IPS-18c (cell line): Measurements from ENCODE around the gene FBRS.
"Not testable (repeated sequence)": the region's sequence is repeated elsewhere in the genome, so short reads cannot be mapped to it uniquely, and the experiment has no call there.

Experiments used
- H3K4me3 ChIP-seq: 2 replicates; pipeline ENCODE4 v1.7.0; 2013; ENCODE audit warnings: low read depth, mild to moderate bottlenecking, low read length, moderate library complexity; ENCODE audit not compliant: insufficient read depth
- H3K9me3 ChIP-seq: one replicate; pipeline ENCODE4 v1.6.1; 2013; ENCODE audit warnings: mild to moderate bottlenecking, low read length, moderate library complexity; ENCODE audit not compliant: control insufficient read depth, insufficient read depth

FBRS gene

GRCh38 chr16:30636599-30636998 lies 21.6 kb upstream of the FBRS start:
- Histone ChIP-seq H3K4me3 (no peak overlapping the region), H3K9me3 (peaks cover 2% of the 10 kb centered on the region)

- not testable (repeated sequence) for H3K4me3 ChIP-seq, H3K9me3 ChIP-seq
These were observed 21.1 kb upstream of the FBRS start for GRCh38 chr16:30637139-30637538.

- Histone ChIP-seq H3K4me3 (no peak overlapping the region), H3K9me3 (peaks cover 2% of the 10 kb centered on the region)
These were observed 20.3 kb upstream of the FBRS start for GRCh38 chr16:30637944-30638343.

GRCh38 chr16:30641378-30641982 lies 16.8 kb upstream of the FBRS start:
- Histone ChIP-seq H3K4me3 (no peak overlapping the region), H3K9me3 (peaks cover under 1% of the 10 kb centered on the region)

GRCh38 chr16:30644334-30644830 lies 13.8 kb upstream of the FBRS start:
- Histone ChIP-seq H3K4me3 (no peak overlapping the region), H3K9me3 (no peaks in the 10 kb centered on the region)

- Histone ChIP-seq H3K9me3 (no peaks in the 10 kb centered on the region), H3K4me3 (no peak overlapping the region)
These were observed 12.5 kb upstream of the FBRS start for GRCh38 chr16:30645727-30646126.

- no peaks in the 10 kb centered on the region for H3K9me3 ChIP-seq
- no peak overlapping the region for H3K4me3 ChIP-seq
These were observed 11.0 kb upstream of the FBRS start for GRCh38 chr16:30647274-30647571.

GRCh38 chr16:30649725-30650368 lies 8.4 kb upstream of the FBRS start:
- Histone ChIP-seq H3K9me3 (no peaks in the 10 kb centered on the region), H3K4me3 (peak overlapping the region; percentile 22; the same call in 1 of the 2 replicates)

- Histone ChIP-seq H3K4me3 (peak within 1 kb of the TSS; percentile 66), H3K9me3 (no peaks in the 10 kb centered on the region)
These were observed 7.7 kb upstream of the FBRS start, which contains the start of gene PRR14 for GRCh38 chr16:30650369-30651123. Gene PRR14 (plus strand): TSS chr16:30650960. CDS start chr16:30651646, 686 bp downstream.

GRCh38 chr16:30651124-30652004 lies 6.9 kb upstream of the FBRS start:
- Histone ChIP-seq H3K9me3 (no peaks in the 10 kb centered on the region), H3K4me3 (peak overlapping the region; percentile 66)

- Histone ChIP-seq H3K9me3 (no peaks in the 10 kb centered on the region), H3K4me3 (peak overlapping the region; percentile 66)
These were observed 6.3 kb upstream of the FBRS start for GRCh38 chr16:30652005-30652296.

- H3K9me3 ChIP-seq = no peaks in the 10 kb centered on the region
- H3K4me3 ChIP-seq = no peak overlapping the region
These were observed 5.5 kb upstream of the FBRS start for GRCh38 chr16:30652718-30653117.

GRCh38 chr16:30654856-30655255 lies 3.4 kb upstream of the FBRS start:
- H3K4me3 ChIP-seq = no peak overlapping the region
- H3K9me3 ChIP-seq = no peaks in the 10 kb centered on the region

GRCh38 chr16:30655815-30656347 lies 2.4 kb upstream of the FBRS start:
- no peak overlapping the region for H3K4me3 ChIP-seq

GRCh38 chr16:30656388-30656787 lies 1.8 kb upstream of the FBRS start:
- no peak overlapping the region for H3K4me3 ChIP-seq
- no peaks in the 10 kb centered on the region for H3K9me3 ChIP-seq

More at GRCh38 chr16:30655815-30656347, 2.4 kb upstream of the FBRS start:
- H3K9me3 ChIP-seq = no peaks in the 10 kb centered on the region

GRCh38 chr16:30656974-30657865 lies 1.0 kb upstream of the FBRS start:
- no peaks in the 10 kb centered on the region for H3K9me3 ChIP-seq
- peak overlapping the region; percentile 60 for H3K4me3 ChIP-seq
